ENCODE data around the gene NXPE3. TPM values are rescaled to one million over a fixed set of nuclear protein-coding genes. Genes with fewer than 3 reads are reported as not detected.

Gene NXPE3
- total RNA-seq, 4 donors from 2014 or later = 2.0 to 5.6 (median 2.7) TPM

DNA sequence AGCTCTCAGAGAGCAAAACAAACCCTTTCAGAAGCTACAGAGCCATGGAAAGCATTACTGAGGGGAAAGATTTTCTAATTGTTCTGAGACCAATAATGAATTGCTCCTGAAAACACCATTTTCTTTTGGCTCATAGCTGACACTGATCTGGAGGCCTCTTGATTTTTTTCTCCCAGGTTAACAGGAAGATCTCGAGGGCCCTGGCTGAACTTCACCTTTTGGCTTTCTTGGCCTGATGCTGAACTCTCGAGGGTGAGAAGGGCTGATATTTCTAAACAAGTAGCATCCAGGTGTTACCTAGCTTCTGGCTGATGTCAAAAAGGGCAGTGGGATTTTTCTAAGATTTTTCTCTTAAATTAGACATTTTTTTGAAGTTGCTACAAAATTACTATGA lies 50.4 kb downstream of the NXPE3 start:
- 35 to 38% methylated on average over 2 of the region's 2 CpGs for WGBS, 2 donors
- H3K4me3 ChIP-seq (ENCODE audit: low read depth, poor library complexity, severe bottlenecking) = no peak overlapping the region
- TF ChIP-seq, protein P1, sequence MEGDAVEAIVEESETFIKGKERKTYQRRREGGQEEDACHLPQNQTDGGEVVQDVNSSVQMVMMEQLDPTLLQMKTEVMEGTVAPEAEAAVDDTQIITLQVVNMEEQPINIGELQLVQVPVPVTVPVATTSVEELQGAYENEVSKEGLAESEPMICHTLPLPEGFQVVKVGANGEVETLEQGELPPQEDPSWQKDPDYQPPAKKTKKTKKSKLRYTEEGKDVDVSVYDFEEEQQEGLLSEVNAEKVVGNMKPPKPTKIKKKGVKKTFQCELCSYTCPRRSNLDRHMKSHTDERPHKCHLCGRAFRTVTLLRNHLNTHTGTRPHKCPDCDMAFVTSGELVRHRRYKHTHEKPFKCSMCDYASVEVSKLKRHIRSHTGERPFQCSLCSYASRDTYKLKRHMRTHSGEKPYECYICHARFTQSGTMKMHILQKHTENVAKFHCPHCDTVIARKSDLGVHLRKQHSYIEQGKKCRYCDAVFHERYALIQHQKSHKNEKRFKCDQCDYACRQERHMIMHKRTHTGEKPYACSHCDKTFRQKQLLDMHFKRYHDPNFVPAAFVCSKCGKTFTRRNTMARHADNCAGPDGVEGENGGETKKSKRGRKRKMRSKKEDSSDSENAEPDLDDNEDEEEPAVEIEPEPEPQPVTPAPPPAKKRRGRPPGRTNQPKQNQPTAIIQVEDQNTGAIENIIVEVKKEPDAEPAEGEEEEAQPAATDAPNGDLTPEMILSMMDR (IDR thresholded peaks at IDR 0.05) = no peak
- no peak for TF ChIP-seq POLR2A (IDR thresholded peaks at IDR 0.05)
- no peak for DNase-seq (ENCODE audit: low spot score in 2 of 2)
- intact Hi-C loops (cut with DNase I; ENCODE audit: low total_unique reads) = loop anchor here (2.0 to 5.0 kb wide), 2 partner anchors 55 to 142 kb away; partner anchors contain the start of gene RPL24

- intact Hi-C loops (cut with DNase I; ENCODE audit: low total_unique reads) = loop anchor here (2.0 to 5.0 kb wide), 2 partner anchors 55 to 143 kb away; partner anchors contain the start of gene RPL24
- no peak for TF ChIP-seq POLR2A (IDR thresholded peaks at IDR 0.05)
- TF ChIP-seq, protein P1 (IDR thresholded peaks at IDR 0.05) = no peak
- 57 to 79% methylated on average over 2 of the region's 2 CpGs for WGBS, 2 donors
- DNase-seq (ENCODE audit: low spot score in 2 of 2) = no peak
- no peak overlapping the region for H3K4me3 ChIP-seq (ENCODE audit: low read depth, poor library complexity, severe bottlenecking)
Measured at GRCh38 chr3:101829874-101830273, 50.9 kb downstream of the NXPE3 start.

- H3K4me3 ChIP-seq (ENCODE audit: low read depth, poor library complexity, severe bottlenecking) = no peak overlapping the region
- DNase-seq (ENCODE audit: low spot score in 2 of 2) = no peak
- no peak for TF ChIP-seq POLR2A (IDR thresholded peaks at IDR 0.05)
- TF ChIP-seq, protein P1 (IDR thresholded peaks at IDR 0.05) = no peak
- intact Hi-C loops (cut with DNase I; ENCODE audit: low total_unique reads) = no loop called here
- 56 to 63% methylated on average over 2 of the region's 2 CpGs for WGBS, 2 donors
Measured at GRCh38 chr3:101833446-101833974, 54.5 kb downstream of the NXPE3 start.

DNA sequence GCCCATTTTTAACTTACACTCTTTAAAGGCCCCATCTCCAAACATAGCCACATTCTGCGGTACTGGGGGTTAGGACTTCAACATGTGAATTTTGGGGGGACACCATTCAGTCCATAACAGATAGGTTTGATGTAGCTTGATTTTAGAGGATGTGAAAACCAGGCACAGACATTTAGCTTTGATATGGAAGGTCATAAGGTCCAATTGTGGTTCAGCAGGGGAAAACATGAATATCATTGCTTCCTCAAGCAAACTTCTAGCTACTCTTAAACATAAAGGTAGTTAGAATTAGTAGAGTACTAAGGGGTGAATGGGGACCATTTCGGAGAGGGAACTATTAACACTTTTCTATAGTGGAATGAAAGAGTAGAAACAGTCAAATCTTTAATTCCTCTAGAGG lies 56.7 kb downstream of the NXPE3 start:
- H3K4me3 ChIP-seq (ENCODE audit: low read depth, poor library complexity, severe bottlenecking) = no peak overlapping the region
- intact Hi-C loops (cut with DNase I; ENCODE audit: low total_unique reads) = no loop called here
- no peak for DNase-seq (ENCODE audit: low spot score in 2 of 2)
- TF ChIP-seq POLR2A (IDR thresholded peaks at IDR 0.05) = no peak
- TF ChIP-seq, protein P1 (IDR thresholded peaks at IDR 0.05) = no peak
- 95 to 100% methylated on average over 2 of the region's 2 CpGs for WGBS, 2 donors

- no peak overlapping the region for H3K4me3 ChIP-seq (ENCODE audit: low read depth, poor library complexity, severe bottlenecking)
- TF ChIP-seq, protein P1 (IDR thresholded peaks at IDR 0.05) = no peak
- TF ChIP-seq POLR2A (IDR thresholded peaks at IDR 0.05) = no peak
- intact Hi-C loops (cut with DNase I; ENCODE audit: low total_unique reads) = no loop called here
- 92 to 93% methylated on average over 6 of the region's 6 CpGs for WGBS, 2 donors
- no peak for DNase-seq (ENCODE audit: low spot score in 2 of 2)
Measured at GRCh38 chr3:101836160-101836559, 57.1 kb downstream of the NXPE3 start.
